Peyer's patch (tissue), 4 donors: Measurements from ENCODE around the gene MAPK4.

ENCODE experiments used
- CTCF ChIP-seq, 6 experiments: fragments of 450-650 bp in 4 of 6; fragments of 200-600 bp in 2 of 6; sonication (generic) in 1 of 6; IDR thresholded peaks; one replicate each; pipeline ENCODE4 v1.5.1; 2017 to 2019; ENCODE audit warnings: antibody characterized with exemption in 6 of 6, mild to moderate bottlenecking in 3 of 6, moderate library complexity in 1 of 6
- POLR2A ChIP-seq, 2 donors: fragments of 450-650 bp; IDR thresholded peaks; one replicate each; pipeline ENCODE4 v1.5.1; 2017; ENCODE audit warnings: antibody characterized with exemption in 2 of 2, mild to moderate bottlenecking in 2 of 2, moderate library complexity in 2 of 2

- TF ChIP-seq CTCF (IDR thresholded peaks at IDR 0.05), result no peak
- no peak for TF ChIP-seq POLR2A (IDR thresholded peaks at IDR 0.05)
These were observed 188.0 kb downstream of the MAPK4 start for GRCh38 chr18:50747849-50748242.
